Sigmoid colon (tissue), 7 donors: ENCODE measurements around the gene SYDE2. TPM values are rescaled to one million over a fixed set of nuclear protein-coding genes. Genes with fewer than 3 reads are reported as not detected.

Source experiments
- DNase-seq: peaks from one replicate; pipeline ENCODE4 v3.0.0-alpha.2; 2019
- H3K27ac ChIP-seq, 4 donors: fragments of 200-600 bp; sonication (generic); one replicate each; pipeline ENCODE4 v1.5.1; 2016 to 2019; ENCODE audit warnings: mild to moderate bottlenecking in 1 of 4
- H3K27me3 ChIP-seq, 3 donors: fragments of 200-600 bp; sonication (generic); one replicate each; pipeline ENCODE4 v1.5.1; 2019; ENCODE audit warnings: mild to moderate bottlenecking in 1 of 3
- H3K36me3 ChIP-seq, 4 donors: fragments of 200-600 bp; sonication (generic); one replicate each; pipeline ENCODE4 v1.5.1; 2016 to 2019
- H3K4me1 ChIP-seq, 4 donors: fragments of 200-600 bp; sonication (generic); one replicate each; pipeline ENCODE4 v1.5.1; 2017 to 2019
- H3K4me3 ChIP-seq, 4 donors: fragments of 200-600 bp; sonication (generic); one replicate each; pipeline ENCODE4 v1.5.1; 2017 to 2019; ENCODE audit warnings: mild to moderate bottlenecking in 2 of 4, moderate library complexity in 1 of 4
- H3K9me3 ChIP-seq, 4 donors: fragments of 200-600 bp in 3 of 4; sonication (generic) in 3 of 4; one replicate each; pipeline versions ENCODE4 v1.5.1 to v1.6.1; 2013 to 2019
- CTCF ChIP-seq, 4 experiments: fragments of 450-650 bp in 3 of 4; fragments of 200-600 bp in 1 of 4; IDR thresholded peaks; one replicate each; pipeline ENCODE4 v1.5.1; 2016 to 2019; ENCODE audit warnings: antibody characterized with exemption in 4 of 4, mild to moderate bottlenecking in 3 of 4, moderate library complexity in 2 of 4
- EP300 ChIP-seq, 4 donors: sonication (generic); formaldehyde crosslinking; IDR thresholded peaks; one replicate each; pipeline ENCODE4 v1.6.1; 2017; ENCODE audit warnings: antibody characterized with exemption in 4 of 4
- POLR2A ChIP-seq, 2 donors: fragments of 450-650 bp; IDR thresholded peaks; one replicate each; pipeline ENCODE4 v1.6.1; 2016; ENCODE audit warnings: antibody characterized with exemption in 2 of 2, mild to moderate bottlenecking in 2 of 2, moderate library complexity in 2 of 2
- POLR2AphosphoS5 ChIP-seq, 4 donors: sonication (generic); formaldehyde crosslinking; IDR thresholded peaks; one replicate each; pipeline ENCODE4 v1.6.1; 2017; ENCODE audit warnings: antibody characterized with exemption in 4 of 4
- WGBS, 2 donors: extraction: QIAGEN DNeasy Blood & Tissue Kit; methylation state at CpG; one replicate each; pipeline ENCODE4 v1.1.7; 2013; 5-methylcytosine and 5-hydroxymethylcytosine counted together
- intact Hi-C: fragments of 100-400 bp; cut with DNase I; formaldehyde crosslinking; loops from one replicate; pipeline ENCODE4 v1.15.1; 2023
- polyA plus RNA-seq, 3 donors: library from polyadenylated mRNA; stranded (reverse); fragments of 200-250 nt; gene quantifications; one replicate each; pipeline ENCODE4 v1.2.3, GENCODE V29; 2013
- small RNA-seq, 3 donors: library from RNA; depleted of rRNA; stranded (forward); fragments of <200 nt; gene quantifications; one replicate each; pipeline ENCODE3, GENCODE V24; 2016
- total RNA-seq, 4 donors: library from RNA; depleted of rRNA; stranded (reverse); fragments of >200 nt; gene quantifications; one replicate each; pipeline ENCODE4 v1.1.0, GENCODE V29; 2016
- donor health status: healthy with polysubstance abuse.
- donor health status: Bipolar disorder and iron deficiency.
- donor health status: healthy.

Gene SYDE2
- total and polyA plus RNA-seq, 7 donors, result 0.46 to 87.3 (median 39.3) TPM

- Histone ChIP-seq H3K36me3 (no peaks in the 10 kb centered on the region), H3K27me3 (no peaks in the 10 kb centered on the region), H3K4me1 (no peaks in the 10 kb centered on the region), H3K4me3 (no peak overlapping the region), H3K27ac (no peak overlapping the region), H3K9me3 (no peaks in the 10 kb centered on the region)
- intact Hi-C loops, result no loop called here
- no peak for DNase-seq
- no peak for TF ChIP-seq POLR2AphosphoS5 (IDR thresholded peaks at IDR 0.05)
- no peak for TF ChIP-seq EP300 (IDR thresholded peaks at IDR 0.05)
- no peak for TF ChIP-seq POLR2A (IDR thresholded peaks at IDR 0.05)
- TF ChIP-seq CTCF (IDR thresholded peaks at IDR 0.05), result no peak
Observed at GRCh38 chr1:85116856-85117255, 84.0 kb downstream of the SYDE2 start.

GRCh38 chr1:85115933-85116332 lies 84.9 kb downstream of the SYDE2 start:
- DNase-seq, result no peak
- WGBS, 2 donors, result 70 to 90% methylated on average over 2 of the region's 2 CpGs
- no peaks in the 10 kb centered on the region for H3K27me3 ChIP-seq
- no peaks in the 10 kb centered on the region for H3K9me3 ChIP-seq
- TF ChIP-seq EP300 (IDR thresholded peaks at IDR 0.05) (no peak), POLR2A (IDR thresholded peaks at IDR 0.05) (no peak), CTCF (IDR thresholded peaks at IDR 0.05) (no peak), POLR2AphosphoS5 (IDR thresholded peaks at IDR 0.05) (no peak)
- H3K4me1 ChIP-seq, result no peaks in the 10 kb centered on the region
- H3K27ac ChIP-seq, result no peak overlapping the region
- H3K36me3 ChIP-seq, result no peaks in the 10 kb centered on the region
- no peak overlapping the region for H3K4me3 ChIP-seq
- intact Hi-C loops, result no loop called here

GRCh38 chr1:85111695-85112094 lies 89.1 kb downstream of the SYDE2 start:
- no peak overlapping the region for H3K4me3 ChIP-seq
- WGBS, 2 donors, result 39 to 69% methylated on average over 1 of the region's 1 CpG
- no peak for TF ChIP-seq CTCF (IDR thresholded peaks at IDR 0.05)
- no peak for TF ChIP-seq EP300 (IDR thresholded peaks at IDR 0.05)
- TF ChIP-seq POLR2AphosphoS5 (IDR thresholded peaks at IDR 0.05), result no peak
- no peak for TF ChIP-seq POLR2A (IDR thresholded peaks at IDR 0.05)
- no peak for DNase-seq
- no peak overlapping the region for H3K27ac ChIP-seq
- H3K27me3 ChIP-seq, result no peaks in the 10 kb centered on the region
- H3K9me3 ChIP-seq, result no peaks in the 10 kb centered on the region
- no peaks in the 10 kb centered on the region for H3K36me3 ChIP-seq
- intact Hi-C loops, result no loop called here
- H3K4me1 ChIP-seq, result no peaks in the 10 kb centered on the region

- intact Hi-C loops, result loop anchor here (1.0 kb wide), 2 partner anchors 145 to 150 kb away; partner anchors contain the start of gene C1orf52
Observed at GRCh38 chr1:85109475-85109874, 91.3 kb downstream of the SYDE2 start.

More at GRCh38 chr1:85109475-85109874, 91.3 kb downstream of the SYDE2 start:
- Histone ChIP-seq H3K27ac (no peak overlapping the region), H3K4me3 (no peak overlapping the region), H3K36me3 (no peaks in the 10 kb centered on the region), H3K27me3 (no peaks in the 10 kb centered on the region), H3K9me3 (no peaks in the 10 kb centered on the region), H3K4me1 (no peaks in the 10 kb centered on the region)
- peak; percentile 87 for DNase-seq
- TF ChIP-seq EP300 (IDR thresholded peaks at IDR 0.05) (no peak), CTCF (IDR thresholded peaks at IDR 0.05) (peak; percentile 87 to 90 (median 89)), POLR2A (IDR thresholded peaks at IDR 0.05) (no peak)

Small RNA genes within 50 kb of the gene (small RNA-seq; reads per million reads assigned to genes)
- gene MIR4423, result 0 reads per million in 3 donors

Other genes with a start within 250 kb of the SYDE2 start
- gene MCOLN2, start 203.9 kb downstream of the SYDE2 start, total RNA-seq, result 10 to 100 TPM in 1 of 4 donors, 1 to 10 TPM in 1, under 1 TPM in 2; 0.54 to 12.5 (median 1.0) TPM
- 10 to 100 TPM in 1 of 3 donors, 1 to 10 TPM in 2; 4.9 to 15.0 (median 6.0) TPM for gene MCOLN2, start 203.9 kb downstream of the SYDE2 start, polyA plus RNA-seq
- gene MCOLN3, start 152.5 kb downstream of the SYDE2 start, total RNA-seq, result 10 to 100 TPM in 1 of 4 donors, 1 to 10 TPM in 3; 1.6 to 10.8 (median 4.2) TPM
- 1 to 10 TPM in 1 of 3 donors, under 1 TPM in 2; 0.23 to 1.2 (median 0.23) TPM for gene MCOLN3, start 152.5 kb downstream of the SYDE2 start, polyA plus RNA-seq
- 10 to 100 TPM in 3 of 4 donors, 1 to 10 TPM in 1; 8.9 to 31.1 (median 19.4) TPM for gene C1orf52, start 58.6 kb upstream of the SYDE2 start, total RNA-seq
- 10 to 100 TPM; 13.2 to 24.0 (median 13.4) TPM for gene C1orf52, start 58.6 kb upstream of the SYDE2 start, polyA plus RNA-seq
- 10 to 100 TPM in 2 of 4 donors, 1 to 10 TPM in 2; 6.7 to 14.2 (median 9.7) TPM for gene BCL10, start 75.6 kb upstream of the SYDE2 start, total RNA-seq
- 10 to 100 TPM; 33.6 to 49.7 (median 40.8) TPM for gene BCL10, start 75.6 kb upstream of the SYDE2 start, polyA plus RNA-seq